ENCODE measurements around the gene PI4KB. TPM values are rescaled to one million over a fixed set of nuclear protein-coding genes. Genes with fewer than 3 reads are reported as not detected.

Gene PI4KB
- total RNA-seq, 1 donor from 2014 or later = 52.0 TPM

DNA sequence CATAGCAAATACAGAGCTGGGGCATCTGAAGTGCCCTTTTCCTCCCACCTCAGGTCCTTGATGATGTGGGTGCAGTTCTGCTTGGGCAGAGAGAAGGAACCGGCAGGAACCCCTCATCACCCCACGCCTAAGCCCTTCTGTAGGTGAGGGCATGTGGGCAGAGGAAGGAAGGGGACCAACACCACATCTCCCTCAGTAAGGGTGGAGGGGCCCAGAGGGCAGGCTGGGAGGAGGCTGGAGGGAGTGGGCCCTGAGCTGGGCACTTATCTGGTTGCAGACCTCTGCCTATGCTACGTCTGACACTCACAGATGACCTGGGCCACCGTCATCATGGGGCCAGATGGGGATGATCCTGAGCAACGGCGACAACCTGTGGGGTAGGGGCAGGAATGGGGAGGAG lies 34.1 kb downstream of the PI4KB start:
- Mint-ChIP-seq H3K27ac (ENCODE audit: unreplicated experiment) (no peak overlapping the region), H3K27me3 (ENCODE audit: low read depth) (peaks cover 3% of the 10 kb centered on the region), H3K4me3 (no peak overlapping the region), H3K36me3 (ENCODE audit: low read depth) (peaks cover 24% of the 10 kb centered on the region), H3K9me3 (no peaks in the 10 kb centered on the region), H3K4me1 (peaks cover 20% of the 10 kb centered on the region)
- no peak for DNase-seq (ENCODE audit: low read depth, low spot score)
- no peak for TF ChIP-seq CTCF (conservative IDR thresholded peaks at IDR 0.05)

DNA sequence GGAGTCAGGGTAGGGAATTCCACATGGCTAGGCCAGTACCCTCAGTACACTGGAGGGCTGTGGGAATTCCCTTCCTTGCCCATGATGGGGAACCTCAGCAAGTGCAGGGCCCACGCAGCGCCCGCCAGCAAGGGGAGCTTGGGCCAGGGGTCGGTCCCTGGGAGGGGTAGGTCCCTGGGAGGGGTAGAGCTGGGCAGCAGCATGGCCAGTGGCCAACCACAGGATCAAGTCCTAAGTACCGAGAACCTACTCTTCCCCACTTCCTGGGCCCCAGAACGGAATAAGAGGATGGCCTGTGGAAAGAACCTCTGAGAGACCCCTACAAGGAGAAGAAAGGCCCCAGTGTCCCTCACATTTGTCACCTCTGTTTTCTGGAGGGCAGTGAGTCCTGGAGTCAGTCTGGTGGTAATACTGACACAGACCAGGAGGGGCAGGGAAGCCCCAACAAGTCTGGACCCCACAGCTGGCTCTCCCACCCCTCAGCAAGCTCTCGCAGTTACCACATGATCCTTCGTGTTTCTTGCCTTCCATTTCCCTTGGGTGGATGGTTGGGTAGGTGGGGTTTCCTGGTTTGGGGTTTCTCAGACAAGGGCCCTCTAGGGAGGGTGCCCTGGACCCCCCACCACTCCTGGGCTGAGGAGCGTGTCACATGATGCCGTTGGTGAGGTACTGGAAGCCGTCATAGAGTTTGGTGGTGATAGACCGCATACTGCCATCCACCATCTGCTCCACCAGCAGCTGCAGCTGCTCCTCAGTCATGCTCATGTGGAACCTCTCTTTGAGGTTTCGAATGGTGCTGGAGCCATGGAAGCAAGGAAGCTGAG lies 34.8 kb downstream of the PI4KB start:
- DNase-seq (ENCODE audit: low read depth, low spot score) = no peak
- Mint-ChIP-seq H3K27ac (ENCODE audit: unreplicated experiment) (no peak overlapping the region), H3K27me3 (ENCODE audit: low read depth) (peaks cover 3% of the 10 kb centered on the region), H3K9me3 (no peaks in the 10 kb centered on the region), H3K4me1 (peaks cover 20% of the 10 kb centered on the region), H3K4me3 (no peak overlapping the region), H3K36me3 (ENCODE audit: low read depth) (peaks cover 24% of the 10 kb centered on the region)
- no peak for TF ChIP-seq CTCF (conservative IDR thresholded peaks at IDR 0.05)

DNA sequence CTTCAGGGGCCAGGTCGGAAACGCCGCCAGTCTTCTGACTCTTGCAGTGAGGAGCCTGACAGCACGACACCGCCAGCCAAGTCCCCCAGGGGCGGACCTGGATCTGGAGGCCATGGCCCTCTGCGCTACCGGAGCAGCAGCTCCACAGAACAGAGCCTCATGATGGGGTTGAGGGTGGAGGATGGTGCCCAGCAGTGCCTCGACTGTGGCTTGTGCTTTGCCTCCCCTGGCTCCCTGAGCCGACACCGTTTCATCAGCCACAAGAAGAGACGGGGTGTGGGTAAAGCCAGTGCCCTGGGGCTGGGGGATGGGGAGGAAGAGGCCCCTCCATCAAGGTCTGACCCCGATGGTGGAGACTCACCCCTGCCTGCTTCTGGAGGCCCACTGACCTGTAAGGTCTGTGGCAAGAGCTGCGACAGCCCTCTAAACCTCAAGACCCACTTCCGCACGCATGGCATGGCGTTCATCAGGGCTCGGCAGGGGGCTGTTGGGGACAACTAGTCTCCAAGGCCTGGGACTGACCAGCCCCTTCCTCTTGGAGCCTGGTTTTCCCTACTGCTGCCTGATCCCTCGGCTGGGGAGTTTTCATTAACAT lies 36.4 kb downstream of the PI4KB start:
- Mint-ChIP-seq H3K27ac (ENCODE audit: unreplicated experiment) (peak overlapping the region; percentile 12), H3K4me3 (no peak overlapping the region), H3K9me3 (no peaks in the 10 kb centered on the region), H3K27me3 (ENCODE audit: low read depth) (peaks cover 3% of the 10 kb centered on the region), H3K36me3 (ENCODE audit: low read depth) (peaks cover 24% of the 10 kb centered on the region), H3K4me1 (peaks cover 20% of the 10 kb centered on the region)
- no peak for TF ChIP-seq CTCF (conservative IDR thresholded peaks at IDR 0.05)
- DNase-seq (ENCODE audit: low read depth, low spot score) = no peak

DNA sequence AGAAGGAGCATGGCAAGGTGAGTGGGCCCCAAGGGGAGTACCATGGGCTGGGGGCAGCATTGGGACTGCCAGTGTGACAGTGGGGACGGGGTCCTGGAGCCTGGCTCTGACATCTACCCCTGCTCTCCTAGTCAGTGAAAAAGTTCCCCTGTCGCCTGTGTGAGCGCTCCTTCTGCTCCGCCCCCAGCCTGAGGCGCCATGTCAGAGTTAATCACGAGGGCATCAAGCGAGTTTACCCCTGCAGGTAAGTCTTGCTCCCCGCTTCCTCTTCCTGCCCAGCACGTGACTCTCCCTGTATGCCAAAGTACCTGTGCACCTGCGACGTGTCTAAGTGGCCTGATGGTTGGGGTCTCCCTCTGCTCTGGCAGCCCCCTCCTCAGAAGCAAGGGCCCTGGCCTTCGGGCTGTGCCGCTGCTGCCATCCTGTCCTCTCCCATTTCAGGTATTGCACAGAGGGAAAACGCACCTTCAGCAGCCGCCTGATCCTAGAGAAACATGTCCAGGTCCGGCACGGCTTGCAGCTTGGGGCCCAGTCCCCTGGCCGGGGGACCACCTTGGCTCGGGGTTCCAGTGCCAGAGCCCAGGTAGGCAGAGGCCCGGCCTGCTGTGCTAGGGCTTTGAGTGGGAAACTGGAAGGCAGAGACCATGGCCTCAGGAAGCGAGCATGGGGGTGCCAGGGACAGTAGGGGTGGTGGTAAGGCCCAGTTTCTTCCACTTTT lies 37.1 kb downstream of the PI4KB start:
- H3K4me3 Mint-ChIP-seq = no peak overlapping the region
- peaks cover 22% of the 10 kb centered on the region for H3K36me3 Mint-ChIP-seq (ENCODE audit: low read depth)
- peaks cover 14% of the 10 kb centered on the region for H3K4me1 Mint-ChIP-seq
- TF ChIP-seq CTCF (conservative IDR thresholded peaks at IDR 0.05) = no peak
- H3K27me3 Mint-ChIP-seq (ENCODE audit: low read depth) = peaks cover 3% of the 10 kb centered on the region
- no peaks in the 10 kb centered on the region for H3K9me3 Mint-ChIP-seq
- no peak for DNase-seq (ENCODE audit: low read depth, low spot score)
- peak overlapping the region; percentile 12 for H3K27ac Mint-ChIP-seq (ENCODE audit: unreplicated experiment)

- no peak overlapping the region for H3K27ac Mint-ChIP-seq (ENCODE audit: unreplicated experiment)
- no peak for DNase-seq (ENCODE audit: low read depth, low spot score)
- H3K9me3 Mint-ChIP-seq = no peaks in the 10 kb centered on the region
Observed at GRCh38 chr1:151289080-151289935, 37.9 kb downstream of the PI4KB start.

More at GRCh38 chr1:151289080-151289935, 37.9 kb downstream of the PI4KB start:
- H3K4me3 Mint-ChIP-seq = peak overlapping the region; percentile 70
- H3K27me3 Mint-ChIP-seq (ENCODE audit: low read depth) = no peaks in the 10 kb centered on the region
- TF ChIP-seq CTCF (conservative IDR thresholded peaks at IDR 0.05) = no peak
- H3K4me1 Mint-ChIP-seq = peaks cover 9% of the 10 kb centered on the region
- peaks cover 16% of the 10 kb centered on the region for H3K36me3 Mint-ChIP-seq (ENCODE audit: low read depth)

Data from neural crest cell (in vitro differentiated cells).